Testis (tissue), 3 donors: ENCODE measurements around the gene GRID2. TPM values are rescaled to one million over a fixed set of nuclear protein-coding genes. Genes with fewer than 3 reads are reported as not detected.

Source experiments
- DNase-seq: peaks from one replicate; pipeline ENCODE4 v3.0.0-alpha.2; 2019
- H3K27ac ChIP-seq, 2 donors: fragments of 200-600 bp; sonication (generic); one replicate each; pipeline ENCODE4 v1.5.1; 2019
- H3K27me3 ChIP-seq: fragments of 200-600 bp; sonication (generic); one replicate; pipeline ENCODE4 v1.5.1; 2019
- H3K36me3 ChIP-seq: fragments of 200-600 bp; sonication (generic); one replicate; pipeline ENCODE4 v1.5.1; 2017; ENCODE audit warnings: low read depth; ENCODE audit errors: missing control alignments
- H3K4me1 ChIP-seq: fragments of 200-600 bp; sonication (generic); one replicate; pipeline ENCODE4 v1.5.1; 2019
- H3K4me3 ChIP-seq, 2 donors: fragments of 200-600 bp; sonication (generic); one replicate each; pipeline ENCODE4 v1.5.1; 2017 to 2019
- H3K9me3 ChIP-seq: fragments of 200-600 bp; sonication (generic); one replicate; pipeline ENCODE4 v1.5.1; 2017
- CTCF ChIP-seq, 3 experiments: fragments of 450-650 bp in 2 of 3; fragments of 200-600 bp in 1 of 3; sonication (generic) in 1 of 3; IDR thresholded peaks; one replicate each; pipeline ENCODE4 v1.5.1; 2016 to 2019; ENCODE audit warnings: antibody characterized with exemption in 3 of 3, mild to moderate bottlenecking in 2 of 3, moderate library complexity in 1 of 3
- POLR2A ChIP-seq: fragments of 450-650 bp; IDR thresholded peaks from one replicate; pipeline ENCODE4 v1.6.1; 2017; ENCODE audit warnings: antibody characterized with exemption, mild to moderate bottlenecking, moderate library complexity
- WGBS, 2 donors: methylation state at CpG; one replicate each; pipeline ENCODE4 v1.1.5; 2018; 5-methylcytosine and 5-hydroxymethylcytosine counted together
- intact Hi-C: fragments of 100-400 bp; cut with DNase I; formaldehyde crosslinking; loops from one replicate; pipeline ENCODE4 v1.15.1; 2023; ENCODE audit warnings: low total_unique reads
- polyA plus RNA-seq: library from polyadenylated mRNA; stranded (reverse); fragments of 350-450 nt; fragmentation: Illumina TruSeq; extraction: RNeasy Lipid Tissue Mini Kit (QIAGEN cat#74804); gene quantifications from one replicate; pipeline ENCODE4 v1.2.3, GENCODE V29; 2014; ENCODE audit warnings: low read depth, low replicate concordance; ENCODE audit not compliant: insufficient read depth
- total RNA-seq, 2 donors: library from RNA; depleted of rRNA; stranded (reverse); fragments of >200 nt; gene quantifications; one replicate each; pipeline ENCODE4 v1.2.3, GENCODE V29; 2016

The GRID2 gene
- total and polyA plus RNA-seq, 3 donors from 2014 or later = 27.1 to 34.6 (median 32.7) TPM

- intact Hi-C loops = no loop called here
- Histone ChIP-seq H3K36me3 (no peaks in the 10 kb centered on the region), H3K4me1 (no peaks in the 10 kb centered on the region), H3K9me3 (no peaks in the 10 kb centered on the region), H3K4me3 (no peak overlapping the region), H3K27me3 (no peaks in the 10 kb centered on the region), H3K27ac (no peak overlapping the region)
- no peak for DNase-seq
- TF ChIP-seq CTCF (IDR thresholded peaks at IDR 0.05) = no peak
- 87 to 93% methylated on average over 1 of the region's 1 CpG for WGBS, 2 donors
These were observed 665.2 kb downstream of the GRID2 start for GRCh38 chr4:92968996-92969395.

- Histone ChIP-seq H3K36me3 (no peaks in the 10 kb centered on the region), H3K27me3 (no peaks in the 10 kb centered on the region), H3K9me3 (no peaks in the 10 kb centered on the region), H3K4me1 (no peaks in the 10 kb centered on the region), H3K27ac (no peak overlapping the region), H3K4me3 (no peak overlapping the region)
- 80 to 85% methylated on average over 4 of the region's 4 CpGs for WGBS, 2 donors
- intact Hi-C loops = no loop called here
- no peak for TF ChIP-seq POLR2A
- no peak for TF ChIP-seq CTCF (IDR thresholded peaks at IDR 0.05)
- no peak for DNase-seq
These were observed 666.0 kb downstream of the GRID2 start for GRCh38 chr4:92969650-92970379.

- Histone ChIP-seq H3K9me3 (no peaks in the 10 kb centered on the region), H3K27ac (no peak overlapping the region), H3K36me3 (no peaks in the 10 kb centered on the region), H3K4me3 (no peak overlapping the region), H3K27me3 (no peaks in the 10 kb centered on the region), H3K4me1 (no peaks in the 10 kb centered on the region)
- TF ChIP-seq CTCF (IDR thresholded peaks at IDR 0.05) = no peak
- no peak for TF ChIP-seq POLR2A
- WGBS, 2 donors = 86 to 100% methylated on average over 1 of the region's 1 CpG
- DNase-seq = no peak
- intact Hi-C loops = no loop called here
These were observed 667.2 kb downstream of the GRID2 start for GRCh38 chr4:92970996-92971395.

GRCh38 chr4:92988301-92988700 lies 684.5 kb downstream of the GRID2 start:
- Histone ChIP-seq H3K36me3 (no peaks in the 10 kb centered on the region), H3K4me1 (no peaks in the 10 kb centered on the region), H3K27ac (no peak overlapping the region), H3K27me3 (no peaks in the 10 kb centered on the region), H3K4me3 (no peak overlapping the region), H3K9me3 (no peaks in the 10 kb centered on the region)
- 84 to 91% methylated on average over 2 of the region's 2 CpGs for WGBS, 2 donors
- intact Hi-C loops = no loop called here
- no peak for TF ChIP-seq POLR2A
- no peak for TF ChIP-seq CTCF (IDR thresholded peaks at IDR 0.05)
- no peak for DNase-seq

GRCh38 chr4:92992758-92993157 lies 689.0 kb downstream of the GRID2 start:
- DNase-seq = no peak
- no peak overlapping the region for H3K27ac ChIP-seq
- WGBS, 2 donors = 71% methylated on average over 4 of the region's 4 CpGs
- TF ChIP-seq CTCF (IDR thresholded peaks at IDR 0.05) = no peak
- TF ChIP-seq POLR2A = no peak
- no peaks in the 10 kb centered on the region for H3K9me3 ChIP-seq
- intact Hi-C loops = no loop called here
- no peaks in the 10 kb centered on the region for H3K4me1 ChIP-seq
- no peaks in the 10 kb centered on the region for H3K27me3 ChIP-seq
- no peaks in the 10 kb centered on the region for H3K36me3 ChIP-seq
- H3K4me3 ChIP-seq = no peak overlapping the region
